Mucosa of gallbladder (tissue), 1 donor: ENCODE data around the gene DAB2IP. TPM values are rescaled to one million over a fixed set of nuclear protein-coding genes. Genes with fewer than 3 reads are reported as not detected.

ENCODE experiments used
- DNase-seq: peaks from one replicate; pipeline ENCODE4 v3.0.0-alpha.2; 2020; ENCODE audit warnings: low spot score
- total RNA-seq: library from RNA; stranded (reverse); gene quantifications from one replicate; pipeline ENCODE4 v1.2.1, GENCODE V29; 2021
- donor health status: DM: no; HTN: no; CAD: no.

The DAB2IP gene
- total RNA-seq, 1 donor from 2014 or later: 114 TPM

GRCh38 chr9:121815546-121816448 is 164.4 kb downstream of the DAB2IP start:
- DNase-seq: no peak

- DNase-seq: no peak
Measured at GRCh38 chr9:121816449-121816817, 165.0 kb downstream of the DAB2IP start.

- no peak for DNase-seq
Measured at GRCh38 chr9:121816845-121817450, 165.5 kb downstream of the DAB2IP start.

GRCh38 chr9:121817476-121817875 is 166.0 kb downstream of the DAB2IP start:
- DNase-seq: no peak

GRCh38 chr9:121818016-121818661 is 166.7 kb downstream of the DAB2IP start:
- no peak for DNase-seq

- no peak for DNase-seq
Measured at GRCh38 chr9:121818841-121819427, 167.5 kb downstream of the DAB2IP start.

GRCh38 chr9:121819428-121820231 is 168.2 kb downstream of the DAB2IP start:
- no peak for DNase-seq

GRCh38 chr9:121820286-121821005 is 169.0 kb downstream of the DAB2IP start:
- DNase-seq: no peak

GRCh38 chr9:121821326-121821725 is 169.9 kb downstream of the DAB2IP start:
- no peak for DNase-seq

GRCh38 chr9:121822093-121823085 is 171.0 kb downstream of the DAB2IP start:
- no peak for DNase-seq

- no peak for DNase-seq
Measured at GRCh38 chr9:121823451-121824169, 172.2 kb downstream of the DAB2IP start.

- no peak for DNase-seq
Measured at GRCh38 chr9:121824651-121825030, 173.2 kb downstream of the DAB2IP start.

GRCh38 chr9:121825031-121825691 is 173.7 kb downstream of the DAB2IP start:
- DNase-seq: no peak

GRCh38 chr9:121826711-121827110 is 175.3 kb downstream of the DAB2IP start:
- DNase-seq: no peak

GRCh38 chr9:121827251-121827967 is 176.0 kb downstream of the DAB2IP start:
- no peak for DNase-seq

- no peak for DNase-seq
Measured at GRCh38 chr9:121830441-121831140, 179.2 kb downstream of the DAB2IP start.

- DNase-seq: no peak
Measured at GRCh38 chr9:121831869-121832268, 180.4 kb downstream of the DAB2IP start.
